Measurements from ENCODE around the gene DONSON.

Gene DONSON

DNA sequence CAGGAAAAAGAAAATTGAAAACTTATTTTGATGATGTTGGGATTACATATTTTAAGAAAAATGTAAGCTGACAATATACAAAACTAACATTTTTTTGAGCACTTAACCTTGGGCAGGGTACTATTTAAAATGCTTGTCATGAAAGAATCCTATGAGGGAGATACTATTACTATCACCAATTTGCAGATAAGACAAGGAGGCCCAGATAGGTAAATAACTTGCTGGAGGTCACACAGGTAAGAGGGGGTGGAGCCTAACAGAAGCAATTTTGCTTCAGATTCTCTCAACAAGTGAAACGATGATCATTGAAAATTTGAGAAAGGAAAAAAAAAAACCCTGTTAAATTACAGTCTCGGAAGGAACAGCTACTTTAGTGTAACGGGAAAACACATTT, 47.8 kb downstream of the DONSON start:
- no peak for DNase-seq (ENCODE audit: low read depth, low spot score)
- no peak overlapping the region for H3K4me3 ChIP-seq (ENCODE audit: low read depth, low read length)
- TF ChIP-seq, protein P1, sequence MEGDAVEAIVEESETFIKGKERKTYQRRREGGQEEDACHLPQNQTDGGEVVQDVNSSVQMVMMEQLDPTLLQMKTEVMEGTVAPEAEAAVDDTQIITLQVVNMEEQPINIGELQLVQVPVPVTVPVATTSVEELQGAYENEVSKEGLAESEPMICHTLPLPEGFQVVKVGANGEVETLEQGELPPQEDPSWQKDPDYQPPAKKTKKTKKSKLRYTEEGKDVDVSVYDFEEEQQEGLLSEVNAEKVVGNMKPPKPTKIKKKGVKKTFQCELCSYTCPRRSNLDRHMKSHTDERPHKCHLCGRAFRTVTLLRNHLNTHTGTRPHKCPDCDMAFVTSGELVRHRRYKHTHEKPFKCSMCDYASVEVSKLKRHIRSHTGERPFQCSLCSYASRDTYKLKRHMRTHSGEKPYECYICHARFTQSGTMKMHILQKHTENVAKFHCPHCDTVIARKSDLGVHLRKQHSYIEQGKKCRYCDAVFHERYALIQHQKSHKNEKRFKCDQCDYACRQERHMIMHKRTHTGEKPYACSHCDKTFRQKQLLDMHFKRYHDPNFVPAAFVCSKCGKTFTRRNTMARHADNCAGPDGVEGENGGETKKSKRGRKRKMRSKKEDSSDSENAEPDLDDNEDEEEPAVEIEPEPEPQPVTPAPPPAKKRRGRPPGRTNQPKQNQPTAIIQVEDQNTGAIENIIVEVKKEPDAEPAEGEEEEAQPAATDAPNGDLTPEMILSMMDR (IDR thresholded peaks at IDR 0.05; ENCODE audit: insufficient read depth, low read length, missing control alignments), result no peak
- CTCF ChIA-PET, result no interaction called here
- POLR2A ChIA-PET, result interaction anchor here (0.6 kb wide), 1 partner anchor 22 kb away, joined by 3 read pairs; no protein-coding TSS in a partner anchor

DNA sequence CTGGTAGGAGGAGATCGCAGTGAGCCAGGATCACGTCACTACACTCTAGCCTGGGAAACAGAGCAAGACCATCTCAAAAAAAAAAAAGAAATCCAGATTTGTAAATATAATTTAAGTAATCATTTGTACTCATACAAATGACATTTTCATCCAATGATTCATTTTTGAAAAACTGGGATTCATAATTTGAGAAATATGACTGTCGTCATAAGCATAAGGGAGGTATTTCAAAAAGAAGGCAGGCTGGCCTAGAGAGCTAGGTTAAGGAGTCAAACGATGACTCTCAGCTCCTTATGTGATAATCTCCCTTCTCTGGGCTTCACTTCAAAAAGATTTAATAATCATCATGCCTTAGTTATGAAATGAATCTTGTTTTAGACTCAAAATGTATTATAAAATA, 48.9 kb downstream of the DONSON start:
- TF ChIP-seq, protein P1 (IDR thresholded peaks at IDR 0.05; ENCODE audit: insufficient read depth, low read length, missing control alignments), result no peak
- POLR2A ChIA-PET, result no interaction called here
- no peak overlapping the region for H3K4me3 ChIP-seq (ENCODE audit: low read depth, low read length)
- CTCF ChIA-PET, result interaction anchor here (1.0 kb wide), 1 partner anchor 64 kb away, joined by 3 read pairs; no protein-coding TSS in a partner anchor
- DNase-seq (ENCODE audit: low read depth, low spot score), result no peak

DNA sequence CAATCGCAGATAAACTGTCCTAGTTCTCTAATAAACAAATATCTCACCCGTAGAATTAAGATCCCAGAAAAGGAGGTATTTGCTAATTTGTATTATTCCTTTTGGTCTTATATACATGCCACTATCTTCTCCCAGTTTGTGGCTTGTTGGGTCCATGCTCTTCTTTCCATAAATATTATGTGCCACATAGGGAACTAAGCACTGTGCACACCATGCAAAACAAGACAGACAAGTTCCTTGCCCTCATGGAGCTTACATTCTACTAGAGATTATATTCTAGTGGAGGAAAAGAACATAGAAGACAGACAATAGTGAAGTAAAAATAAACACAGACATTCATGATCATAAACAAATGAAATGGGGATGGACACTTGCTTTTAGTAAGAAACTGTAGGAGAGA, 51.3 kb downstream of the DONSON start:
- POLR2A ChIA-PET, result no interaction called here

DNA sequence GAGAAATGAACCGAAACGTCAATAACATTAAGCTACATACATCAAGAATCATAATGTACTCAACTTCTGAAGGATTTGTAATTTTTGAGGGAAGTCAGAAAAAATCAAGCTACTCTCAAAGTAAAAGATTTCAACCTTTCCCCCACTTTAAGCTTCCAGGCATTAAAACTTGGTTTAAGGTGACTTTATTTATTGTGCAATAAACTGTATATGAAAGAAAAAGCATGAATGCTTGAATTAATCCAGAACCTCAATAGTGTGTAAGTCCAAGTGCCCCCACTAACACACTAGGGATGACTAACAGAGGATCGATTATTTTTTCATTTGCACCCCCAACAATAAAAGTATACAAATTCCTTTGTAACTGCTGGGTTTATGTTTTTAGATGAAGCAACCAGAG, 57.5 kb downstream of the DONSON start:
- TF ChIP-seq, protein P1 (IDR thresholded peaks at IDR 0.05; ENCODE audit: insufficient read depth, low read length, missing control alignments), result no peak
- ChIA-PET CTCF (interaction anchor here (1.2 kb wide), 1 partner anchor 14 kb away, joined by 3 read pairs; no protein-coding TSS in a partner anchor), POLR2A (interaction anchor here (0.7 kb wide), 1 partner anchor 20 kb away, joined by 3 read pairs; no protein-coding TSS in a partner anchor)
- H3K4me3 ChIP-seq (ENCODE audit: low read depth, low read length), result no peak overlapping the region
- DNase-seq (ENCODE audit: low read depth, low spot score), result no peak

More for the DNA sequence above, 51.3 kb downstream of the DONSON start:
- no peak for DNase-seq (ENCODE audit: low read depth, low spot score)
- H3K4me3 ChIP-seq (ENCODE audit: low read depth, low read length), result no peak overlapping the region
- CTCF ChIA-PET, result interaction anchor here (1.2 to 2.2 kb wide), 2 partner anchors 17 to 69 kb away, joined by 3 to 8 read pairs; no protein-coding TSS in a partner anchor
- TF ChIP-seq, protein P1 (IDR thresholded peaks at IDR 0.05; ENCODE audit: insufficient read depth, low read length, missing control alignments), result no peak
